ENCODE measurements around the gene CTNNA1.

The CTNNA1 gene

DNA sequence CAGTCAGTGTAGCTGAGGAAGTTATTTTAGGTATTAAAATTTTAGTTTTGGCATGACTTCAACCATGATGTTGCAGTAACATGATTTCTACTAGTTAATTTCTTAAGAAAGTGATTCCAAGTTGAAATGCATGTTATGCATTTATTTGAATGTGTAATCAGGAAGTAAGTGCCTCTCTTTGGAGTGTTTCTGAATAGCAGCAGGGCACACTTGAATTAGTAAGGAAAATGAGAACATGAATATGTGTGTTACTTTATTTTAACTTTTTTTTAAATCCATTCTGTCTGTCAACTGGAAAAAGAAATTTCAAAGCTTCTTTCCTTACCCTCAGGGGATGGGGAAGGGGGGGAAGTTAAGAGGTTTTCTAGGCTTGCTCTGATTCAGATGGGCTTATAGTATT is 40.4 kb downstream of the CTNNA1 start:
- Histone ChIP-seq H3K27ac (ENCODE audit: low read depth, low read length) (no peak overlapping the region), H3K4me3 (ENCODE audit: low read length) (no peak overlapping the region), H3K9me2 (replicated peaks; ENCODE audit: control insufficient read depth, low read length) (no peaks in the 10 kb centered on the region), H3K36me3 (ENCODE audit: control insufficient read depth, low read length) (no peaks in the 10 kb centered on the region), H4K20me1 (ENCODE audit: control insufficient read depth, insufficient read depth, low read depth, low read length) (no peaks in the 10 kb centered on the region; the same call in 1 of the 2 replicates), H3F3A (ENCODE audit: control insufficient read depth, insufficient read depth) (no peaks in the 10 kb centered on the region), H3K79me2 (ENCODE audit: control insufficient read depth, low read length) (no peaks in the 10 kb centered on the region), H3K27me3 (ENCODE audit: control insufficient read depth, low read length) (no peaks in the 10 kb centered on the region), H3K4me1 (ENCODE audit: control insufficient read depth, low read length) (peaks cover 3% of the 10 kb centered on the region; the same call in 1 of the 2 replicates), H3K4me2 (ENCODE audit: low read length) (no peak overlapping the region), H3K9me3 (ENCODE audit: control insufficient read depth, insufficient read depth, low read length) (no peaks in the 10 kb centered on the region)
- TF ChIP-seq, protein P1, sequence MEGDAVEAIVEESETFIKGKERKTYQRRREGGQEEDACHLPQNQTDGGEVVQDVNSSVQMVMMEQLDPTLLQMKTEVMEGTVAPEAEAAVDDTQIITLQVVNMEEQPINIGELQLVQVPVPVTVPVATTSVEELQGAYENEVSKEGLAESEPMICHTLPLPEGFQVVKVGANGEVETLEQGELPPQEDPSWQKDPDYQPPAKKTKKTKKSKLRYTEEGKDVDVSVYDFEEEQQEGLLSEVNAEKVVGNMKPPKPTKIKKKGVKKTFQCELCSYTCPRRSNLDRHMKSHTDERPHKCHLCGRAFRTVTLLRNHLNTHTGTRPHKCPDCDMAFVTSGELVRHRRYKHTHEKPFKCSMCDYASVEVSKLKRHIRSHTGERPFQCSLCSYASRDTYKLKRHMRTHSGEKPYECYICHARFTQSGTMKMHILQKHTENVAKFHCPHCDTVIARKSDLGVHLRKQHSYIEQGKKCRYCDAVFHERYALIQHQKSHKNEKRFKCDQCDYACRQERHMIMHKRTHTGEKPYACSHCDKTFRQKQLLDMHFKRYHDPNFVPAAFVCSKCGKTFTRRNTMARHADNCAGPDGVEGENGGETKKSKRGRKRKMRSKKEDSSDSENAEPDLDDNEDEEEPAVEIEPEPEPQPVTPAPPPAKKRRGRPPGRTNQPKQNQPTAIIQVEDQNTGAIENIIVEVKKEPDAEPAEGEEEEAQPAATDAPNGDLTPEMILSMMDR (IDR thresholded peaks at IDR 0.05; ENCODE audit: low read depth, low read length, poor library complexity, severe bottlenecking) = no peak
- TF ChIP-seq EZH2phosphoT487 (IDR thresholded peaks at IDR 0.05; ENCODE audit: borderline replicate concordance, low read length) = no peak

DNA sequence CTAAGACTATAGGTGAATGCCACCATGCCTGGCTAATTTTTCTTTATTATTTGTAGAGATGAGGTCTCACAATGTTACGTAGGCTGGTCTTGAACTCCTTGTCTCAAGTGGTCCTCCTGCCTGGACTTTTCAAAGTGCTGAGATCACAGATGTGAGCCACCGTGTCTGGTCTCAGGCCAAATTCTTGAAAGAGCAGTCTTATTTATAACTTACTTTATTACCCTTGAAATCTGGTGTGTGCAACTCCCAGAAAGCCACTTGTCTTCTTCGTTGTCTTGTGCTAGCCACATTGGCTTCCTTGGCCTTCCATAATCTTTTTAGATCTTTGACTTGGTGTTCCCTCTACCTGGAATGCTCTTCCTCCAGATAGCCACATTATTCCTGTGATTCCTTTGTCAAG is 50.1 kb downstream of the CTNNA1 start:
- H3K9me2 ChIP-seq (replicated peaks; ENCODE audit: control insufficient read depth, low read length) = no peaks in the 10 kb centered on the region
- H3K36me3 ChIP-seq (ENCODE audit: control insufficient read depth, low read length) = no peaks in the 10 kb centered on the region
- no peaks in the 10 kb centered on the region for H3K79me2 ChIP-seq (ENCODE audit: control insufficient read depth, low read length)
- H3F3A ChIP-seq (ENCODE audit: control insufficient read depth, insufficient read depth) = no peaks in the 10 kb centered on the region
- H3K27me3 ChIP-seq (ENCODE audit: control insufficient read depth, low read length) = no peaks in the 10 kb centered on the region
- TF ChIP-seq EZH2phosphoT487 (IDR thresholded peaks at IDR 0.05; ENCODE audit: borderline replicate concordance, low read length) = no peak
- TF ChIP-seq, protein P1 (IDR thresholded peaks at IDR 0.05; ENCODE audit: low read depth, low read length, poor library complexity, severe bottlenecking) = no peak
- no peak overlapping the region for H3K4me2 ChIP-seq (ENCODE audit: low read length)
- no peaks in the 10 kb centered on the region for H4K20me1 ChIP-seq (ENCODE audit: control insufficient read depth, insufficient read depth, low read depth, low read length)
- H3K4me1 ChIP-seq (ENCODE audit: control insufficient read depth, low read length) = no peaks in the 10 kb centered on the region
- no peak overlapping the region for H3K4me3 ChIP-seq (ENCODE audit: low read length)
- no peak overlapping the region for H3K27ac ChIP-seq (ENCODE audit: low read depth, low read length)
- no peaks in the 10 kb centered on the region for H3K9me3 ChIP-seq (ENCODE audit: control insufficient read depth, insufficient read depth, low read length)

DNA sequence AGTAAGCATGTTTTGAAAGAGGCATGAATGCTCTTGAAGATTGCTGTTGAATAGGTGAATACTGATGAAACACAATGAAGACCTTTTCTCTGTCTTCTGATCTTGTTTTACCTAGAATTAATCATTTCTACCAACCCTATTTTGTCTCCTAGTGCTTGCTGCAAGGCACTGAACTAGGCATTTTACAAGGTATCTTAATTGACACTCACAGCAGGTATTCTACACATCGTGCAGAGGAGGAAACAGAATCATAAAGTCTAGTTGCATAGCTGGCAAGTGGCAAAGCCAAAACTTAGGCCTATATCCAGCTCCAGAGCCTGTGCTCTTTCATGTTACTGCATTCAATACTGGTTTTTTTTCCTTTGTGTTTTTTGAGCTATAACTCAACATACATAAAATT is 50.7 kb downstream of the CTNNA1 start:
- H3K4me1 ChIP-seq (ENCODE audit: control insufficient read depth, low read length) = no peaks in the 10 kb centered on the region
- no peak overlapping the region for H3K27ac ChIP-seq (ENCODE audit: low read depth, low read length)
- H3K36me3 ChIP-seq (ENCODE audit: control insufficient read depth, low read length) = no peaks in the 10 kb centered on the region
- no peaks in the 10 kb centered on the region for H3K9me3 ChIP-seq (ENCODE audit: control insufficient read depth, insufficient read depth, low read length)
- H3K4me2 ChIP-seq (ENCODE audit: low read length) = no peak overlapping the region
- H3K4me3 ChIP-seq (ENCODE audit: low read length) = no peak overlapping the region
- H3F3A ChIP-seq (ENCODE audit: control insufficient read depth, insufficient read depth) = no peaks in the 10 kb centered on the region
- H4K20me1 ChIP-seq (ENCODE audit: control insufficient read depth, insufficient read depth, low read depth, low read length) = no peaks in the 10 kb centered on the region
- no peaks in the 10 kb centered on the region for H3K79me2 ChIP-seq (ENCODE audit: control insufficient read depth, low read length)
- TF ChIP-seq, protein P1 (IDR thresholded peaks at IDR 0.05; ENCODE audit: low read depth, low read length, poor library complexity, severe bottlenecking) = no peak
- TF ChIP-seq EZH2phosphoT487 (IDR thresholded peaks at IDR 0.05; ENCODE audit: borderline replicate concordance, low read length) = no peak
- H3K27me3 ChIP-seq (ENCODE audit: control insufficient read depth, low read length) = no peaks in the 10 kb centered on the region
- H3K9me2 ChIP-seq (replicated peaks; ENCODE audit: control insufficient read depth, low read length) = no peaks in the 10 kb centered on the region

DNA sequence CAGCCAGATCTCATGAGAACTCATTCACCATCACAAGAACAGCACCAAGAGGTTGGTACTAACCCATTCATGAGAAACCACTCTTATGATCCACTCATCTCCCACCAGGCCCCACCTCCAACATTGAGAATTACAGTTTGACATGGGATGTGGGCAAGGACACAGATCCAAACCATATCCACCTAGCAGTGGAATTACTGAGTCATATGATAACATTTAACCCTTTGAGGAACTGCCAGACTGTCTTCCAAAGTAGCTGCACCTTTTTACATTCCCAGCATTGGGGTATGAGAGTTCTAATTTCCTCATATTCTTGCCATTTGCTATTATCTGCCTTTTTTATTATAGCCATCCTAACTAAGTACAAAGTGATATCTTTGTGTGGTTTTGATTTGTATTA is 51.9 kb downstream of the CTNNA1 start:
- Histone ChIP-seq H3K27ac (ENCODE audit: low read depth, low read length) (no peak overlapping the region), H3K9me2 (replicated peaks; ENCODE audit: control insufficient read depth, low read length) (no peaks in the 10 kb centered on the region), H3K4me3 (ENCODE audit: low read length) (no peak overlapping the region), H3K79me2 (ENCODE audit: control insufficient read depth, low read length) (no peaks in the 10 kb centered on the region), H3K4me1 (ENCODE audit: control insufficient read depth, low read length) (no peaks in the 10 kb centered on the region), H4K20me1 (ENCODE audit: control insufficient read depth, insufficient read depth, low read depth, low read length) (no peaks in the 10 kb centered on the region), H3K9me3 (ENCODE audit: control insufficient read depth, insufficient read depth, low read length) (no peaks in the 10 kb centered on the region), H3K27me3 (ENCODE audit: control insufficient read depth, low read length) (no peaks in the 10 kb centered on the region), H3K4me2 (ENCODE audit: low read length) (no peak overlapping the region), H3K36me3 (ENCODE audit: control insufficient read depth, low read length) (no peaks in the 10 kb centered on the region), H3F3A (ENCODE audit: control insufficient read depth, insufficient read depth) (no peaks in the 10 kb centered on the region)
- no peak for TF ChIP-seq EZH2phosphoT487 (IDR thresholded peaks at IDR 0.05; ENCODE audit: borderline replicate concordance, low read length)
- TF ChIP-seq, protein P1 (IDR thresholded peaks at IDR 0.05; ENCODE audit: low read depth, low read length, poor library complexity, severe bottlenecking) = no peak
